GM12878 (cell line): ENCODE data around the gene SPTLC3. TPM values are rescaled to one million over a fixed set of nuclear protein-coding genes. Genes with fewer than 3 reads are reported as not detected.

Experiments used
- MTA3 ChIP-seq: IDR thresholded peaks from 2 replicates; pipeline ENCODE4 v1.6.1; 2012; ENCODE audit warnings: low read length, inconsistent platforms, borderline replicate concordance
- NFXL1 ChIP-seq: fragments of 450-650 bp; IDR thresholded peaks from 2 replicates; pipeline ENCODE4 v1.6.1; 2017; ENCODE audit warnings: antibody characterized with exemption, mild to moderate bottlenecking, borderline replicate concordance
- RUNX3 ChIP-seq: IDR thresholded peaks from 2 replicates; pipeline ENCODE4 v1.6.1; 2012; ENCODE audit warnings: low read length, inconsistent platforms
- STAT1 ChIP-seq: fragments of 450-650 bp; conservative IDR thresholded peaks from 2 replicates; pipeline ENCODE4 v1.6.1; 2014; ENCODE audit warnings: antibody characterized with exemption, mild to moderate bottlenecking
- polyA plus RNA-seq, 11 experiments: library from polyadenylated mRNA; depleted of rRNA in 4 of 11; unstranded in 6 of 11; stranded (reverse) in 5 of 11; fragments of >200 nt; fragmentation: Nextera tagmentation in 4 of 11; fragmentation: Illumina TruSeq in 1 of 11; extraction: Ambion mirVana in 4 of 11; extraction: Trizol in 1 of 11; gene quantifications; 1 replicate in 1 of 11; 2 replicates in 10 of 11; pipeline versions ENCODE4 v1.2.1 to v1.2.3, GENCODE V29; 2011 to 2016; ENCODE audit warnings: inconsistent platforms in 2 of 11, missing spikeins in 2 of 11, low read depth in 1 of 11
- total RNA-seq, 4 experiments: library from RNA; depleted of rRNA in 3 of 4; stranded (reverse); fragments of >200 nt in 3 of 4; fragmentation: Illumina TruSeq in 1 of 4; extraction: Trizol in 1 of 4; gene quantifications; 2 replicates each; pipeline versions ENCODE4 v1.2.1 to v1.2.3, GENCODE V29; 2013 to 2021
- TF ChIP-seq, protein P1 (sequence below): fragments of 450-650 bp; formaldehyde crosslinking; IDR thresholded peaks from 2 replicates; pipeline ENCODE4 v1.4.0; 2022; ENCODE audit warnings: mild to moderate bottlenecking, moderate library complexity
- TF ChIP-seq, protein P2 (sequence below): fragments of 450-650 bp; IDR thresholded peaks from 2 replicates; pipeline ENCODE4 v1.6.1; 2016; ENCODE audit warnings: mild to moderate bottlenecking

SPTLC3 gene
- total and polyA plus RNA-seq, 10 of the 15 experiments (the other 5 are each of a cell fraction or from before 2014, with no cell fraction given): 0.04 to 0.29 (median 0.06) TPM; not detected in 7

DNA sequence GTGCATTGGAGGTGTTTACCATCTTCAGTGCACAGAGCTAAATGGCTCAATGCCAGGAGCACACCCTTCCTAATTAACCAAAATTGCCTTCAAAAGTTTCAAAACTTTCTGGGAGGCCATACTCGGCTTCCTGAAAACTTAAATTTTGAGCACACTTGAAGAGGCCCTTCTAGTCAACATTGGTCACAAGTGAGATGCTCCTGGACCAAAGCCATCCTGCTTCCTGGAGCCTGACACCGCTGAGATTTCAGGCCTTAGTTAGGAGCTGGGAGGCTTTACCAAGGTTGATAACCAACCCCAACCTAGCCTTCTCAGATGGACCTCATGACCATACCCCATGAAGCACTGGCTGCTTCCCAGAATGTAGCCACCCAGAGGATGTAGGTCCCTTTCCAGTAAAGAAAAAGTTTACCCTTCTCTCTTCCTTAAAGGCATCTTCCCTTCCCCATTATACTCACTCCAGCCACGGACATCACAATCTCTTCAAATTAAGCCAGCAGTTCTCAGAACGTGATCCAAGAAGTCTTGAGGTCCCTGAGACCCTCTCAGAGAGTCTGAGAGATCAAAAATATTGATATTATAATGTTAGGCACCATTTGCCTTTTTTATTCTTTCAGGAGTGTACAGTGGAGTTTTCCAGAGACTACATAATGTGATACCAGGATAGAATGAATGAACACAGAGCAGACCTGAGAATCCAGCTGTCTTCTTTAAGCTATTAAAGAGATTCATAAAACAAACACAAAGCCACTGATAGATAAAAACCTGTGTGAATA, 32.8 kb upstream of the SPTLC3 start (continued):
- TF ChIP-seq, protein P1, sequence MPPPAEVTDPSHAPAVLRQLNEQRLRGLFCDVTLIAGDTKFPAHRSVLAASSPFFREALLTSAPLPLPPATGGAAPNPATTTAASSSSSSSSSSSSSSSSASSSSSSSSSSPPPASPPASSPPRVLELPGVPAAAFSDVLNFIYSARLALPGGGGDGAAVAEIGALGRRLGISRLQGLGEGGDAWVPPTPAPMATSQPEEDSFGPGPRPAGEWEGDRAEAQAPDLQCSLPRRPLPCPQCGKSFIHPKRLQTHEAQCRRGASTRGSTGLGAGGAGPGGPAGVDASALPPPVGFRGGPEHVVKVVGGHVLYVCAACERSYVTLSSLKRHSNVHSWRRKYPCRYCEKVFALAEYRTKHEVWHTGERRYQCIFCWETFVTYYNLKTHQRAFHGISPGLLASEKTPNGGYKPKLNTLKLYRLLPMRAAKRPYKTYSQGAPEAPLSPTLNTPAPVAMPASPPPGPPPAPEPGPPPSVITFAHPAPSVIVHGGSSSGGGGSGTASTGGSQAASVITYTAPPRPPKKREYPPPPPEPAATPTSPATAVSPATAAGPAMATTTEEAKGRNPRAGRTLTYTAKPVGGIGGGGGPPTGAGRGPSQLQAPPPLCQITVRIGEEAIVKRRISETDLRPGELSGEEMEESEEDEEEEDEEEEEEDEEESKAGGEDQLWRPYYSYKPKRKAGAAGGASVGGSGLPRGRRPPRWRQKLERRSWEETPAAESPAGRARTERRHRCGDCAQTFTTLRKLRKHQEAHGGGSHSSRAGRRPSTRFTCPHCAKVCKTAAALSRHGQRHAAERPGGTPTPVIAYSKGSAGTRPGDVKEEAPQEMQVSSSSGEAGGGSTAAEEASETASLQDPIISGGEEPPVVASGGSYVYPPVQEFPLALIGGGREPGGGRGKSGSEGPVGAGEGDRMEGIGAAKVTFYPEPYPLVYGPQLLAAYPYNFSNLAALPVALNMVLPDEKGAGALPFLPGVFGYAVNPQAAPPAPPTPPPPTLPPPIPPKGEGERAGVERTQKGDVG (CRISPR knock-in tag): no peak
- no peak for TF ChIP-seq STAT1
- TF ChIP-seq NFXL1: no peak
- TF ChIP-seq, protein P2, sequence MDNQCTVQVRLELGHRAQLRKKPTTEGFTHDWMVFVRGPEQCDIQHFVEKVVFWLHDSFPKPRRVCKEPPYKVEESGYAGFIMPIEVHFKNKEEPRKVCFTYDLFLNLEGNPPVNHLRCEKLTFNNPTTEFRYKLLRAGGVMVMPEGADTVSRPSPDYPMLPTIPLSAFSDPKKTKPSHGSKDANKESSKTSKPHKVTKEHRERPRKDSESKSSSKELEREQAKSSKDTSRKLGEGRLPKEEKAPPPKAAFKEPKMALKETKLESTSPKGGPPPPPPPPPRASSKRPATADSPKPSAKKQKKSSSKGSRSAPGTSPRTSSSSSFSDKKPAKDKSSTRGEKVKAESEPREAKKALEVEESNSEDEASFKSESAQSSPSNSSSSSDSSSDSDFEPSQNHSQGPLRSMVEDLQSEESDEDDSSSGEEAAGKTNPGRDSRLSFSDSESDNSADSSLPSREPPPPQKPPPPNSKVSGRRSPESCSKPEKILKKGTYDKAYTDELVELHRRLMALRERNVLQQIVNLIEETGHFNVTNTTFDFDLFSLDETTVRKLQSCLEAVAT: no peak
- TF ChIP-seq RUNX3: no peak
- TF ChIP-seq MTA3: no peak
